ENCODE measurements around the gene PEX5L.

The PEX5L gene

DNA sequence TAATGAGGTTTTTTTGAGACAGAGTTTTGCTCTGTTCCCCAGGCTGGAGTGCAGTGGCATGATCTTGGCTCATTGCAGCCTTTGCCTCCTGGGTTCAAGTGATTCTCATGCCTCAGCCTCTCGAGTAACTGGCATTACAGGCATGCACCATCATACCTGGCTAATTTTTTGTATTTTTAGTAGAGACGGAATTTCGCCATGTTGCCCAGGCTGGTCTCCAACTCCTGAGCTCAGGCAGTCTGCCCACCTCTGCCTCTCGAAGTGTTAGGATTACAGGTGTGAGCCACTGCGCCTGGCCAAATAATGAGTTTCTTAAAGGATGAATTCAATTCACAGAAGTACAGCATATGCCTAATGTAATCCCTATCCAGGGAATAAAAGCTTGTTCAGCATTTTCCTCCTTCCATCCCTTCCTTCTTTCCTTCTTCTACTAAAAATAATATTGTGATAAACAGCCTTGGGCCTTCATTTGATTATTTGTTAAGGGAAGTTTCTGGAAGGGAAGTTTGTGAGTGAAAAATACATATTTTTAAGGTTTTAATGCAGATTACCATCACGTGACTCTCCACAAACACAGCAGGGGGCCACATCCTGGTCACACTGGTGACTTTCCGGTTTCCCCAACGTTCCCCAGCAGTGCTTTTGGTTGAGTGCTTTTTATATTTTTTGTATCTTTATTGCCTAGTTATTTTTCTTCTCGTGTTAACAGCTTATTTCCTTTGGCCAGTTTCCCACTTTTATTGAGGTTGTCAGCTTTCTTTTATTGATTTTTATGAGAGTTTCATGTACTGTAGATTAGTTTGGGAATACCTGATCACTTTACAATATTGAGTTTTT is 267.1 kb downstream of the PEX5L start:
- no peak for DNase-seq (ENCODE audit: low read depth)

DNA sequence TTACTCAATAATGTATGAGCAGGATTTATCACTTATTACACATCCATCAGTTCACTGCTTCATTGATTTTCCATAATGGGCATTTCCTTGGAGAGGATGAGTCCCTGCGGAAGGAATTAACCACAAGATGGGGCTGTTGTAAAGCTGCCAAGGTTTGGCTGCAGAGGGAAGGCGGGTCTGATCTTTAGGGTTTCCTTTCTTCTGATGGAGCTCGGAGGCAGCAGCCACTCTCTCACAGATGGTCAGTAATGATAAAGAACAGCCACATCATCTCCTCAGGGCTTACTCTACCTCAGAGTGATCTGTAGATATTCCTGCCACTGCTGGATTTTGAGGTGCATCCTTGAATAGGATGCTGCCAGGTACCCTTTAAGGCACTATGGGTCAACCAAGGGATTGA is 268.7 kb downstream of the PEX5L start:
- no peak for DNase-seq (ENCODE audit: low read depth)

DNA sequence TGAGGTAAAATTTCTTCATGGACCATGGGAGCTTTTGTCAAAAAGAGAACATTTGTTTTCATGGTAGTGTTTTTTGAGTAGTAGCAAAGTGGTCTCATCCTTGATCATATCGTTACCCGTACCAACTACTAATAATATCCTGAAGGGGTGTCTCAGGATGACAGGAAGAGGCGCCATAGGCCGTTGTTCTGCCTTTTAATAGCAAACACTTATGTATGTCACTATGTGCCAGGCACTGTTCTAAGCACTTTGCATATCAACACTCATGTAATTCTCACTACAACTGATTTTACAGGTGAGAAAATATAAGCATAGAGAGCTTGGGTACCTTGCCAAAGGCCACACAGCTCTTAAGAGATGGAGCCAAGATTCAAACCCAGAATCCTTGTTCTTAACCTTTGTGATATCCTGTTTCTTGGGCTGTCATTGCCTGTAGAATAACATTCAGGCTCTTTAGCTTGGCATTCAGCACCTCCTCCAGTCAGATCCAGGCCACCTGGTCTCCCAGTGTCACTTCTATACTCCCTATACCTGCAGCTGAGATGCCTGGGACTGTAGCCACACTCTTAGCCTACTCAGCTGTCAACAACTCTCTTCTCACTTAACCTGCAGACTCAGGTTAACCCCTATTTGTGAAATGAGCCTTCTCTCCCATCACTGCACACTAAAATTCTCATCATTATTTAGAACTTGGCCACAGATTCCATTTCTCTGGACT is 270.2 kb downstream of the PEX5L start:
- no peak for DNase-seq (ENCODE audit: low read depth)

DNA sequence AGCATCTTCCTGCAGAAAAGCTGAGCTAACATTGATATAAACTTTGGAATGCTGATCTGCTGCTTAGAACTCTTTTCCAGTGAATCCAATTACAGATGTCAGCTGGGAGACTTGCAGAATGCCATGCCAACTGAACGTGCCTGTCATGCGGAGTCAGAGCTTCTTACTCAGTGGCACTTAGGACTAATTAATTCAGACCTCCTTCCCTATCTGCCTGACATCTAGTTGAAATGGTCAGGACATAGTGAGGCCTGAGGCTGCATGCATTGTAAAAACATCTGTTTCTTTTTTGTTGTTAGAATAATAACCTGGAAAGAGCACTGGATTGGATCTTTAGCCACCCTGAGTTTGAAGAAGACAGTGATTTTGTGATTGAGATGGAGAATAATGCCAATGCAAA is 271.3 kb downstream of the PEX5L start:
- DNase-seq (ENCODE audit: low read depth): no peak

DNA sequence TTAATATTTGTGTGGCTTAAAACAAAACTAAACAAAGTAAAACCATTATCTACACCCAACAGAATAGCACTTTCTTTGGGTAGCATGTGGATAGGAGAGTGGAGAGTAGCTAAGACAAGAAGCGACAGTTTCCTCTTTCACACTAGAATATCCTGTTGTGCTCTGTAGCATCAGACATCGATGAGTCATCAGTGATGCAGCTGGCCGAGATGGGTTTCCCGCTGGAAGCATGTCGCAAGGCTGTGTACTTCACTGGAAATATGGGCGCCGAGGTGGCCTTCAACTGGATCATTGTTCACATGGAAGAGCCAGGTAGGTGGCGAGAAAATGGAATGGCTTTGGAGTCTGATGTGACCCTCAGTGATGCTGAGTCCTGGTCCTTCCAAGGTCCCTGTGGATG is 275.8 kb downstream of the PEX5L start:
- DNase-seq (ENCODE audit: low read depth): no peak

DNA sequence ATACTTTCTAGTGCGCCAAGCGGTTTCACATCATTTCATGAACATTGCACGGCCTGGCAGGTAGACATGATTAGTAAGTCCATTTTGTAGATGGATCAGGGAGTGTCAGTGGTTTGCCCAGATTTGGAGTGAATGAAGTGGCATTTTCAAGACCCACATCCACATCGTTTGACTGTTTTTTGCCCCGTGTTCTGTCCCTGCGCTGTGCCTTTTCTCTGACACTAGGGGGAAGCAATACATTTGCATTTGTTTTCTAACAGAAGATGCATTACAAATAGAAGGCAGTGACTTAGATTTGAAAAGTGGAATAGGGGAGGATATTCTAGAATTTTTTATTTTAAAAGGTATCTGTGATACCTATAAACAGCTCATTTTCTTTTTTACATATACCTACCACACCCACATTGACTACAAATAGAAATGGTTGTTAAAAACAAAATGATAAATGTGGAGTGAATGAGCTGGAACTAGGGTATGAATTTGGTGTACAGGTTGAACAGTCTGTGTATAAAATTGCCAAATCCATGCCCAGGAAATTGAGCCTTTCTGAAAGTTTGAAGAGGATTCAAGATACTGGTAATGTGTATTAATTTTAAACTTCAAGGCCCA is 285.9 kb downstream of the PEX5L start:
- no peak for DNase-seq (ENCODE audit: low read depth)

DNA sequence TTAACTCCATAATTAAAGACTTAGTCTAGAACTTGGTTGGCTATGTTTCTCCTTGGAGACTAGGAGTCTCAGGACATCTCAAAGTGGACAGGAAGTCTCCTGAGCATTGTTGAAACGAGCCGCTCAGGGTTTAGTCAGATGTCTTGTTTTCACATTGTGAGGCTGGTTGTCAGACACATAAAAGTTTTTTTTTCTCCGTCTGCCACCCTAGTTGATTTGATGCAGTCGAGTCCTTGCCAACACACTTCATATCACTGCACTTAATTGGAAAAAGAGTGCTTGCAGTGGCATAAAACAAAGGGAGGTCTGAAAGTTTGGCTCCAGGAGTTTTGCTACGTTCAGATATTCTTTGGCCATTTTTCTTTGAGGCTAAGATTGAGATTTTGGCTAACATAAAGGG is 291.0 kb downstream of the PEX5L start:
- no peak for DNase-seq (ENCODE audit: low read depth)

DNA sequence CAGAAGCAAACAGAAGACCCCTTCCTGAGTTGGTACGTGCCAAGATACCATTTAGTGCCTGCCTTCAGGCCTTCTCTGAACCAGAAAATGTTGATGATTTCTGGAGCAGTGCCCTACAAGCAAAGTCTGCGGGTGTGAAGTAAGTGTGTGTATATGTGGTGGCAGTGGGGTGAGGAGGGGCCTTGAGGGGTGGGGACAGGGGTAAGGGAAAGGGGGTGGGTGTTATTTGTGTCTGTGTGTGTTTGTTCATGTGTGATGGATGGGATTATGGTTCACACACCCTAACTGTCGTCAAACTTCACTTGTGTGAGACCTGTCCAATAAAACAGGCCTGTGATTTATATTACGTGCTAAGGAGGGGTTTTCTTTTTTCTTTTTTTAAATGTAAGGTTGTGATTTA is 291.7 kb downstream of the PEX5L start:
- DNase-seq (ENCODE audit: low read depth): no peak
